HG02852 (cell line): Measurements from ENCODE around the gene DPM3.
"Not testable (repeated sequence)": the region's sequence is repeated elsewhere in the genome, so short reads cannot be mapped to it uniquely, and the experiment has no call there.

ENCODE experiments used
- ATAC-seq: cut with Tn5 transposase; IDR thresholded peaks from one replicate; pipeline ENCODE4 v1.9.1; 2021; ENCODE audit warnings: mild to moderate bottlenecking, moderate library complexity; ENCODE audit not compliant: unreplicated experiment

DPM3 gene

DNA sequence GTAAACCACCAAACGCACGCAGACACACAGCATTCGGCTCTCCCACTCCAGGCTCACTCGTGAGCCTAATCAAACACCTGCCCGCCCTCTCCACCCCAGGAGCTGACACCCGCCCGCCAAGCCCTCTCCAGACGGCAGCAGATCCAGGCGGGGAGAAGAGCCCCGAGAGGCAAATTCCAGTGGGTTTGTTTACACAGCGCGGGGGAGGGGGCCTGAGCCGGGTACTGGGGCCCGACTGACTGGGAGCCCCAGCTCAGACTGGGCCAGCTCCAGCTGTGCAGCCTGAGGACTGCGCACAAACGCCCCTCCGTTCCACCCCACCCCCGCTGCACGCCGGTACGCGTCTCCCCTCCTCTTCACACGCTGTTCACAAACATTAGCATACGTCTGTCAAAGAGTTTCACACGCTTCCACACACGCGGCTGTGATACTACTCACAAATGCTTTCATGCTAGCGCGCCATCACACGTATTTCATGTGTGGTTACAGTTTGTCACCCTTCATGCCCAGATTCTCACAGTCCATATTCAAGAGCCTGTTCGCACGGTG lies 13.7 kb downstream of the DPM3 start:
- no peak for ATAC-seq

DNA sequence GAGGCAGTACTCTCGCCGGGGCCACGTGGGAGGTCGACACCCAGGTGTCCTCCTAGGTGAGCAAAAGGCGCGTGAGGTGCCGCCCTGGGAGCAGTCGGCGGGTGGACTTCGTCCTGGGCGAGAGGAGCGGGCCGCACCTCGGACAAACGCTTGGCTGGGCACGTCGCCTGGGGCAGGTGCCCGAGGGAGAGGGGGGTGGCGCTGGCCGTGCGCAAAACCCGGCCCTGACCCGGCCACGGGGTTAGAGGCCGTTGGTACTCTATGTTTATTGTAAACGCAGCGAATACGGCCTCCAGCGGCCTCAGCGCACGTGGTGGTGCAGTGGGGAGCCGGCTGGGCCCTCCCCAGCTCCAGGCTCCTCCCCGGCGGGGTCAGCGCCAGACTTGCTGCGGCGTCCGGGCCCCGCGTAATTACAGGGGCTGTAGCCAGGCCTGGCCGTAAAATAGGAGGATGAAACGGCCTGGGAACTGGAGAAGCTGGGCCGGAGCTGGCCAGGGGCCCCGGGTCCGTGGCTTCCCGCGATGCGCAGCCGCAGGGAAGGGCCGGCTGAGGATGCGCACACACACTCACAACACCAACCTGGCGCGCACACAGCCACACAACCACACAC lies 14.3 kb downstream of the DPM3 start:
- ATAC-seq, result no peak

DNA sequence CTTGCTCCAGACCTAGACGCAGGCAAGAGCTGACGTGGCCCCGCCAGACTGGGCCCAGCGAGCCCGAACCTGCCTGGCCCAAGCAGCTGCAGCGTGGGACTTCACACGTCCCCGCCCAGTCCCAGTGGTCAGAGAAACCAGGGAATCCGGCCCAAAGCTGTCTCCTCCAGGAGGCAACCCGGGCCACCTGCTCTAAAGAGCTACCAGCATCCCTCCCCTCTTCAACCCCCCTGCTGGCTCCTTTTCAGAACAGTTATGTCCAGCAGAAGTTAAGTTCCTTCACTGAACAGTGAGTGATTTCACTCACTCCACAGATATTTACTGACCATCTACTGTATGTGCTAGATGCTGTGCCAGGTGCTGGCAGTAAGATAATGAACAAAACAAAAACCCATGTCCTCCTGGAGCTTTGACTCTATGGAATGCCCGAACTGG lies 14.8 kb downstream of the DPM3 start:
- no peak for ATAC-seq

DNA sequence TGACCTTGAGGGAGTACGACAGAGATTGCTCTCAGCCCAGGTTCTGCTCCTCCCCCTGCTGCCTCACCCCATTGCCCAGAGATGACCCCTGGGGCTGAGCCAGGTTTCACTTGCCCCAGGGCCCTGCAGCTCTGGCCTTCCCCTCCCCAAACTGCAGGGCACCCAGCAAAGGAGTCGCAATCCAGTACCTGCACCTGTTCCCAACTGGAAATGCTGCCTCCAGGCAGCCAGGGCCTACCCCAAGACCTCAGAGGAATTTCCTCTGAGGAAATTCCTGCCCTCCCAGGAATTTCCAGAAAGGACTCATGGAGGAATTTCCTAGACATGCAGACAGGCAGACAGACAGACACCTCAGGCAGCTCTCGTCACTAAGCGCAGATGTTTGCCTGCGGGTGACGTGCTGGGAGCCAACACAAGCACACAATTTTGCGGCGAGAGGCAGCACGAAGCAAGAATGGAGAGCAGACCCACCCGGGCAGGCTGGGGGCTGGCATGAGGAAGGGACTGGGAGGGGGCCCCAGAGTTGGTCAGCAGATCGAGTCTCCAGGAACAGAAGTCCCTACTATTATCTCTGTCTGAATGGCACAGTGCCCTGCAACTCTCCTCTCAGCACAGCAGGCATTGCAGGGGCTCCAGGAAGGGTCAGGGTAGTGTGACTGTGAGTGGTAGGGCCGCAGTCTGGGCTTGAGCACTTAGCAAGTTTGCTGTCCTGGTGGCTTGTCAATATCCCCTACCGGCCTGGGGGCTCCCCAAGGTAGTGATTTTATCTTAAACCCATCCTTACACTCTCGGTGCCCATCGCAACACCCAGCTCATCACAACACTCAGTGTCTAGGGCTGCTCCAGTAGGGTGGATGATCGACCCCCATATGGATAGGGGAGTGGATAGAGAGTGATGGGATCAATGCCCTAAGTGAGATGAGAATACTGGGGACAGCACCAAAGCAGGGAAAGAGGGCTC lies 15.5 kb downstream of the DPM3 start:
- ATAC-seq, result no peak

DNA sequence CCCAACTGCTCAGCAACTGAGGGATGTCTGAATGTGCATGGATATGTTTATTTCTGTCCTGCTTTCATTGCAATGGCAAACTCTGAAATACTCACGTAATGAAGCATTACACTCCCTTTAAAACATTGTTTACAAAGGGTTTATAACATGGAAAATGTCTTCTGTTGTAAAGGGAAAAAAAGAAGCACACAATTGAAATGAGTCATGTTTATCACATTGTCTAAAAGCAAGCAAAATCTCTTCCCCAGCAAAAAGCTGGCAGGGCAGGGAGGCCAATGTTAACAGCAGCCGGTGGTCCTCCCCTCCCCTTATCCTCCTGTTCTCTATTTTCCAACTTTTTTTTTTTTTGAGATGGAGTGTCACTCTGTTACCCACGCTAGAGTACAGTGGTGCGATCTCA lies 16.5 kb downstream of the DPM3 start:
- no peak for ATAC-seq

DNA sequence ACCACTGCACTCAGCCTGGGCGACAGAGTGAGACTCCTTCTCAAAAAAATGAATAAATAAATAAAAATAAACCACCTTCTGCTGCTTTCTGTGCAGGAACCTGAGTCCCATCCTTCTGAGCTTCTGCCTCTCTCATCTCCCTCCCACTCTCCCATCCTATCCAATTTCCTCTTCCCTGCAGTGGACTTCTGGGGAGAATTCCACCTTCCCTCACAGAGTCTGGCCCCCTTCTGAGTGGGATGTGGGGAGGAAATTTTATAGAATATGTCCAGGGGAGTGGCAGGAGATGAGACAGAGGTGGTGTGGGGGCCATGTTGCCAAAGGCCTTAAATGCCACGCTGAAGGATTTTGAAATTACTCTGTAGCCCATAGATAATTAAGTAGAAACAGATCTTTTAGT lies 18.0 kb downstream of the DPM3 start:
- no peak for ATAC-seq

DNA sequence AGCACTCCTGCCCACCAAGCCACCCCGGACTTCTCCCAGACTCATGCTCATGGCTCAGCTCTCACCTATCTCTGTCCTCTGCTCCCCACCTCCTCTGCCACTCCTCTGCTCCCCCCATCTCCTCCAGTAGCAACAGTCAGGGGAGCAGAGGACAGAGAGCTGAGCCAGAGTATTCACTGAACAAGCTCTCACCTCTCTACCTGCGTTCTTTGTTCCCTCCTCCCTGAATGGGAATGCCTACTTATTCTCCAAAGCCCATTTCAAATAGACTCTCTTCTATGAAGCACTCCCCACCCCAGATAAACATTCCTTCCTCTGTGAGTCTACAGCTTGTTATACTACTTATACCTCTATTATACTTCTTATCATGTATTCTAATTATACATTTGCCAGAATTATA lies 19.1 kb downstream of the DPM3 start:
- no peak for ATAC-seq

DNA sequence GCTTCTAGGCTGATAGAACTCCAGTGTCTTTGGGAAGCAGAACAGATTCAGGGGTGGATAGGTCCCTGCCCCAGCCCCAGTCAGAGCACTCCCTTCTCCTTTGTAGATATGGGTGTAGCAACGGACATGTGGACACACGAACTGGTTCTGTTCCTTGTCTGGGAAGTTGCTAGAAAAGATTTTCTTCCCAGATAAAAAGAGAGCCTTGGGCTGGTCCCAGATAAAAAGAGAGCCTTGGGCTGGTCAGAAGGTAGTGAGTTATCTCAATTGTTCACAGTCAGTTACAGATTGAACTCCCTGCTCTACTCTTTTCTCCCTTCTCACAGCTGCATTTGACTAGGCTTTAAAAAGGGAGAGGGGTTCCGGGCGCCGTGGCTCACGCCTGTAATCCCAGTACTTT lies 20.1 kb downstream of the DPM3 start:
- ATAC-seq, result no peak

DNA sequence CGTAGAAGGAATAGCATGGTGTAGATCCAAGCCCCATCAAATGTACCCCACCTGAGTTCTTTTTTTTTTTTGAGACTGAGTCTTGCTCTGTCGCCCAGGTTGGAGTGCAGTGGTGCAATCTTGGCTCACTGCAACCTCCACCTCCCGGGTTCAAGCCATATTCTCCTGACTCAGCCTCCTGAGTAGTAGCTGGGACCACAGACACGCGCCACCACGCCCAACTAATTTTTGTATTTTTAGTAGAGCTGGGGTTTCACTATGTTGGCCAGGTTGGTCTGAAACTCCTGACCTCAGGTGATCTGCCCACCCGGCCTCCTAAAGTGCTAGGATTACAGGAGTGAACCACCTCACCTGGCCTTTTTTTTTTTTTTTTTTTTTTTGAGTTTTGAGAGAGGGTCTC lies 22.2 kb downstream of the DPM3 start:
- ATAC-seq, result not testable (repeated sequence)

DNA sequence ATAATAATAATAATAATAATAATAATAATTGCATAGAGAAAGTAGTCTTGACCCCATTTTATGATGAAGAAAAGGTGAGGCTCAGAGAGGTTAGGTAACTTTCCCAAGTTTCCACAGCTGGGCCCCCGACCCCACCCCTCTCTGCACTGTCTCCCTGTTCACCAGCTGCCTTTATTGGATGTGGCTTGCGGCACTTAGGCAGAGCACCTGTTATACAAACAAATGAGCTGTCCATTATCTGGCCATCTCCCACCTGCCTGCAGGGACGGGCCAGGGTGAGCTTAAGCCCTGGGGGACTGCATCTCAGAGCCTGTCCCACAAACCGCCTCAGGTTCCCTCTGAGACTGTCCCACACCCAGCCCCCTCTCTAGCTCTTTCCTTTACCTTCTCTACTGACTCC lies 22.7 kb downstream of the DPM3 start:
- no peak for ATAC-seq

DNA sequence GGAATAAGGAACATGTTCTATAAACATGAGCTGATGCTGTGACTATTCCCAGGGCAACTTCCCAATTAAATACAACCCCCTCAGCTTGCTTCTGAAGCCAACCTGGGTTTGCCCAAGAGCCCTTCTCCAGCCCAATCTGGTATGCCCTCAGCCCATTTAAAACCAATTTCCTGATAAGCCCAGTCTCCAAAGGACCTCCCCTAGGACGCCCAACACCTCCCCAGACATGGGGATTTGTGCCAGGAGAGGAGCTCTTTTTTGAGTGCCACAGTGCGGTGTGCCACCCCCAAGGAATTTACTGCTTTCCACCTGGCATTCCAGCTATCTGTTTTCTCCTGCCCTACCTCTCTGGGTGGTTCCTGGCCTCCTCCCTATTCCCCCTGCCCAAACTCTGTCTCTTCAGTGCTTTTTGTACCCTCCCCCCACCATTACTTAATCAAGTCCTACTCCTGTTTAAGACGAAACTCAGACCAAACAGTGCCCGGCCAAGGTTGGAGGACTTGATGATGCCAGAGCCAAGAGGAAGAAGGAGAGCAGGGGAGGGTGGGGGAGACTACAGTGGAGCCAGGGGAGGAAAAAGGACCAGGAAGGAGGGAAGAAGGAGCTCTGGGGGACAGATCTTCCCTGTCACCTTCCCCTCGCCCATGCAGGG lies 24.1 kb downstream of the DPM3 start:
- no peak for ATAC-seq

DNA sequence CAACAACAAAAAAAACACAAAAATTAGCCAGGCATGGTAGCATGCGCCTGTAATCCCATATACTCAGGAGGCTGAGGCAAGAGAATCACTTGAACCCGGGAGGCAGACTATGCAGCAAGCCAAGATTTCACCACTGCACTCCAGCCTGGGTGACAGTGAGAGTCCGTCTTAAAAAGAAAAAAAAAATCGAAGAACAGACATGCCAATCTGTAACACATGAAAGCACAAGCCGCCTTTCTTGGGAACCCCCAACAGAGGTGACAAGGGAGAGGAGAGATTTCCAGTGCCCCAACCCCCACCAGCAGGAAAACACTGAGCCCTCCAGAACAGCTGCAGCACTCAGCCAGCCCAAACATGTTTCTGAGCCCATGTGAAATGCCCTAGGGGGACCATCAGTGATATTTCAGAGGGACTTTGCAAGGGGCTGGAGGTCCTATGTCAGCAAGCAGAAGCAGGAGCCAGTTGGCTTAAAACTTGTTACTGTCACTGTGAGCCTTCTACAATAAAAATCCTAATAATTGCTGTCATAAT lies 26.8 kb downstream of the DPM3 start:
- no peak for ATAC-seq

DNA sequence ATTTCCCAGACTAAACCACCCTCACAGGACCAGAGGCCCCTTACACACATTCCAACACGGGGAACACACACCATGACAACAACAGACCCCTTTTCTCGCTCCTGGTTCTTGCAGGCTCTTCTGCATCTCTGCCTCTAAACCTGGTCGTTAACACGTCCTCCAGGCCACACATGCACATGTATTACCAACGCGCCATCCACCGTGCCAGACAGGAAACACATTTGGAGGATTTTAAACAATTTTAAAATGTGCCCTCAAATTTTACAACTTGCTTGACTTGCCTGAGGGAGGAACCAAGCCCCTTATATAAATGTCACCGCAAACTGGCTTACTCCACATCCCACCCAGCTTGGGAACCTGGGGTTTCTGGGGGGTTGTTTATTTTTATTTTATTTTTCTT lies 29.5 kb downstream of the DPM3 start:
- ATAC-seq, result no peak

DNA sequence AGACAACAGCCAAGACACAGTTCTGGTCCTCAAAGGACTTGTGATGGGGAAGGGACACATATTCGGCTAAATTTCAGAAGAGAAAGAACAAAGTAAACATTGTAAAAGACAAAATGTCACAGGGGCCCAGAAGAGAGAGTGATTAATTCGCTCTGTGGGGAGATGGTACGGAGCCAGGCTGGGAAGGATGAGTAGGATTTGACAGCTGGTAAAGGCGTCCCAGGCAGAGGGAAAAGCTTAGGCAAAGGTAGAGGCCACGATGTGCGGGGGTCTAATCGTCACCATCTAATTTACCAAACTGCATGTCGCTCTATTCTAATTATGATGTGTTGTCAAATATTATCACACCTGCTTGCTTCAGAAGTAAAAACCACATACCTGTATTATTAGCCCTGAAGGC lies 29.9 kb downstream of the DPM3 start:
- ATAC-seq, result no peak

DNA sequence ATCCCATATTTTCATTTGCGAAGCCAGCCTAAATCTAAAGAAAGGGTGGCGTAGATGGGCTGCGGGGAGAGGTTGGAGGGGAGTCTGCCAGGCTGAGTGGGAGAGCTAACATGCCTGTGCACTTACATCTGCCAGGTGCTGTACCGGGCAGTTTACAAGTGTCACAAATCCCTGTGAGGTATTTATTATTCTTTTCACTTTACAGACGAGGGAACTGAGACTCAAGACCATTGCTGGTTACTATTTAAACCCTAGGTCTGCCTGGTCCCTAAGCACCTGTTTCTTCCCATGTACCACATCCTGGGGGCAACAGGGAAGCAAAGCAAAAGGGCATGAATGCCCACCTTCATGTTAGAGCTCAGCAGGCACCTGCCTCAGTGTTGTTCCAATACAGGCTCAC lies 32.0 kb downstream of the DPM3 start:
- ATAC-seq, result no peak

DNA sequence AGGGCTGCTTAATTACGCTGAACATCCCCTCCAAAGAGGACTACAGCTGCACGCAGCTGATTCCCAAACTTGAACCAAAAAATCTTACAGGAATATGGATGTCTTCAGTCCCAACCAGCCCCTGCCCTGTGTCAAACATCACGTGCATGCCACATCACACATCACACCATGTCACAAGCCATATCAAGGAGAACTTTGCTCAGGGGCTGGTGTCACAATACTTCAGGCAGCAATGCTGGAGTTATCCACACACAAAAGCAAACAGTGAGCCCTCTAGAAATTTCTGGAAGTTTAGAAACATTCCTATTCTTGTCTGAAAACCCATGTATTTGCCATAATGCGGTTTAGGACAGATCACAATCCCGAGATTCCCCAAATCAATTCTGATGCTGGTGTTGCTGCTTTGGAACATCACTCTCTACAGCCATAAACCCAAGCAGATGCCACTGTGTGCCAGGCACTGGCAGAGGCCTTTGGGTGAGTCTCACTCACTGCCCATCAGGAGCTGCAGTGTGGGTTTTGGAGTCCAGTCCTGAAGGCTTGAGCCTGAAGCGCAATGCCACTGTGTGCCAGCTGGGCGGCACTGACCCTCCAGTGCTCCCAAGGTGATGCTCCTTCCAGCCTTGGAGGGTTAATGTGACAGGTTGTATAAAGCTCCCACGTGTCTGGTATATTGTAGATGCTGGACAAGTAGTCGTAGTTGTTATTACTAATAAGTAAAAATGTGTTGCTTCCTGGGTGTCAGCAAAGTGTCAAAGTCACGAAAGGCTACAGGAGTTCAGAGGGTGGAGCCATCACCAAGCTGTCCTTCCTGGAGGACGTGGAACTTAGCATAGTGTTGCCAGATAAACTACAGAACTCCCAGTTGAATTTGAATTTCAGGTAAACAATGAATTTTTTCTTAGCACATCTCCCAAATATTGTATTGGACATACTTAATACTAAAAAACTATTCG lies 32.7 kb downstream of the DPM3 start:
- ATAC-seq, result no peak

DNA sequence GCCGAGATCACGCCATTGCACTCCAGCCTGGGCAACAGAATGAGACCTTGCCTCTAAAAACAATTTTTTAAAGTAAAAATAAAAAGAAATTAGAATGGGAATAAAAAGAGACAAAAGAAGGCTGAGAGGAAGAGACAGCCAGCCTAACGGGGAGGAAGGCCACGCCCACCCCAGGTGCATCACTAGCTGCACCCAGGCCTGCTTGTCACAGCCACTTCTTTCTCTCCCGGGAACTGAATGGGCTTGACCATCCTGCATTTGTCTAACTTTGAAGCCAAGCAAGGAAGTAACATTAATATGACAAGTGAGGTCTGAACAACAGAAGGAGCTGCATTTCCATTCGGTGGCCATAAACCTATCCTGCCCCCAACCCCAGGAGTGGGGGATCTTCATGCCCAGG lies 33.5 kb downstream of the DPM3 start:
- no peak for ATAC-seq

DNA sequence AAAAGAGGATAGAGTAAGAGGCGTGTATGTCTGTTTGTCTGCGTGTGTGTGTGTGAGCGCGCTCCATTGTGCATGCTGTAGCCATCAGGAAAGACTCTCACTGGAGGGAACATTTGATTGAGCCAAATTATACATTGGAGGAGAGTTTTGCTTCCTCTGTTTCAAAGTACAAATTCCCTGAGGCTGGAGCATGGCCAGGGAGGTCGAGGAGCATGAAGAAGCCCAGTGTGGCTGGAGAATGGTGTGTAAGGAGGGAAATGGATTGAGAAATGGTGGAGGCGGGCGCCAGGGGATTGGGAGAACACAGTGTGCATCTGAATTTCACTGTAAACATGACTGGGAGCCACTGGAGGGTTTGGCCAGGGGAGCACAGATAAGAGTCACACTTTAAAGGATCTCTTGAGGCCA lies 34.7 kb downstream of the DPM3 start:
- no peak for ATAC-seq

DNA sequence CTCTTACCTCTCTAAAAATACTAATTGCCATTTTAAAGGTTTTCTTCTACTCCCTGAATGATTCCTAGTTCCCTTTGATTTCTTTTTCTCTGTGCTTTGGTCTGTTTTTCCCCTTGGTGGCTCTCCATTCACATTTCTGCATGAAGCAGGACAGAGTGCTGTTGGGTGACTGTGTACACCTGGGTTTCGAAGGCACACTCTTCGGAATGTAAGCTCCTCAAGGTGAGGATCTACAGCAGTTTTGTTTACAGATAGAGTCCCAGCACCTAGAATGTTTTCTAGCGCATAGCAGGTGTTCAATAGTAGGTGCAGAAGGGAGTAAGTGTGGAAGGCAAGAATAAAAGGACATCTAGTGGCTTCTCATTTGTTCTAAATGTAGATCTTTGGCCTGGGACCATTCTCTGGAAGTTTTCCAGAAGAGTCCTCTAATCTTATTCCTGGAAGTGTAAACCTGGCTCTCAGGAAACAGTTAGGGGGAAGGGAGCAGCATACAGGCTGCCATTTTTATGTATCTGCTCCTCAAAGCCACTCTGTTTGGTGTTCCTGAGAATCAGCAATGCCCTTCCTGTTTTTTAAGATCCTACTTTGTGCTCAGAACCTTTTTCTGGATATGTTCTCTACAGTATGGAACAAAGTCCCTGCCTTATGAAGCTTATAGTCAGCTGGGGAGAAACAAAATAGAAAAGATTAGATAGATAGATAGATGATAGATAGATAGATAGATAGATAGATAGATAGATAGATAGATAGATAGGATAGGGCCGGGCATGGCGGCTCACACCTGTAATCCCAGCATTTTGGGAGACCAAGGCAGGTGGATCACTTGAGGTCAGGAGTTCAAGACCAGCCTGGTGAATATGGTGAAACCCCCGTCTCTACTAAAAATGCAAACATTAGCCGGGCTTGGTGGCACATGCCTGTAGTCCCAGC lies 35.5 kb downstream of the DPM3 start:
- no peak for ATAC-seq
